DND-41 (cell line): ENCODE data around the gene GRIA1.

Experiments
- CTCF ChIP-seq: IDR thresholded peaks from 2 replicates; pipeline ENCODE4 v1.5.1; 2012; ENCODE audit warnings: borderline replicate concordance, low read length, moderate library complexity, mild to moderate bottlenecking; ENCODE audit not compliant: poor library complexity, severe bottlenecking; ENCODE audit errors: extremely low read depth
- EZH2 ChIP-seq: IDR thresholded peaks from 3 replicates; pipeline ENCODE4 v1.6.1; 2012; ENCODE audit warnings: borderline replicate concordance, low read depth, mild to moderate bottlenecking, moderate library complexity, low read length, inconsistent platforms; ENCODE audit not compliant: severe bottlenecking

DNA sequence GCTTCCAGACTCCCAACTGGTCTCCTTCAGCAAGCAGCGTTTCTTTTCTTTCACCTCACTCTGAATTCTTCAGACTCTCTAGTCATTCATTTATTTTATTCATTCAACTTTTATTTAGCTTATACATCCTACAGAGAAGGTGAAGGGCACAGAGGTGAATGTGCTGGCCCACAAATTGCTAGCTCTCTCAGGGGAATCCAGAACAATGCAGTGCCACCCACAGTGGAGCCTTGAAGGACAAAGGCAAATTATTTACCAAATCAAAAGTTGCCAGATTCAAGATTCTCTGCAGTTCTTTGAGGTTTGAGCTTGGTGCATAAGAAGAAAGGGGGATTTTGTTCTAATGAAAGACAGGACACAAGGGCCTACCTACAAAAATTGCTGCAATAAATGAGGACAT, 29.7 kb downstream of the GRIA1 start:
- no peak for TF ChIP-seq EZH2
- TF ChIP-seq CTCF: no peak
